Activated CD4-positive, alpha-beta memory T cell treated with anti-CD3 and anti-CD28 coated beads for 36 hours (primary cell): ENCODE results near the gene SNX30. TPM values are rescaled to one million over a fixed set of nuclear protein-coding genes. Genes with fewer than 3 reads are reported as not detected.

Experiments used
- CTCF ChIA-PET: fragments of 350-600 bp; sonication (Branson Sonifier 250); formaldehyde crosslinking; loops from one replicate; lab custom pipeline; 2021; ENCODE audit warnings: antibody characterized with exemption, inconsistent platforms; lab: Charles Lee
- POLR2A ChIA-PET: fragments of 350-600 bp; sonication (Branson Sonifier 250); formaldehyde crosslinking; loops from one replicate; lab custom pipeline; 2021; ENCODE audit warnings: antibody characterized with exemption; lab: Charles Lee
- DNase-seq: peaks from one replicate; pipeline ENCODE4 v3.0.0-alpha.2; 2020
- H3K27ac Mint-ChIP-seq: one replicate; pipeline ENCODE4 v1.8.0; 2021; ENCODE audit warnings: mixed read lengths
- H3K27me3 Mint-ChIP-seq: one replicate; pipeline ENCODE4 v1.8.0; 2021; ENCODE audit warnings: mixed read lengths
- H3K36me3 Mint-ChIP-seq: one replicate; pipeline ENCODE4 v1.8.0; 2021; ENCODE audit warnings: mixed read lengths
- H3K4me1 Mint-ChIP-seq: one replicate; pipeline ENCODE4 v1.8.0; 2021; ENCODE audit warnings: low read depth, mixed read lengths
- H3K4me3 Mint-ChIP-seq: one replicate; pipeline ENCODE4 v1.8.0; 2021; ENCODE audit warnings: mild to moderate bottlenecking, mixed read lengths
- H3K9me3 Mint-ChIP-seq: one replicate; pipeline ENCODE4 v1.8.0; 2021; ENCODE audit warnings: mixed read lengths
- intact Hi-C: fragments of 100-400 bp; cut with micrococcal nuclease; formaldehyde crosslinking; loops from one replicate; pipeline ENCODE4 v1.15.1; 2023
- total RNA-seq, 2 experiments: library from RNA; stranded (reverse); gene quantifications; one replicate each; pipeline ENCODE4 v1.2.3, GENCODE V29; 2021

SNX30 gene
- total RNA-seq, 2 experiments from 2014 or later = 4.4 to 4.8 TPM

DNA sequence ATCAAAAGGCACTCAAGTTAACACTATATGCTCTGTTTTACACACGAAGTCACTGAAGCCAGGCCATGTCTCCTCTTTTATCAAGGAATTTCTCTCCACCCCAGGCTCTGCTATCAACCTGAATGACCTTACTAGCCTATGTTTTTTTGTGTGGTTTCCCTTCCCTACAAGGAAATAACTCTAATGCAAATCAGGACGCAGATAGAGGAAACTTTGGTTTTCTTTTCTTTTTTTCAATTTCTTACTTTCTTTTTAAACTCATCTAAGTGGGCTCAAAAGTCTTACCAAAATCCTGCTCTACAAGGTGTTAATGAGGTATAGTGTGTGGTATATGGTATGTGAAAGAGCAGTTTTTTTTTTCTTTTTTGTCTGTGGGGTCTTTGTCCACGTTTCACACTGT lies 145.6 kb downstream of the SNX30 start:
- POLR2A ChIA-PET = no interaction called here
- Mint-ChIP-seq H3K4me1 (no peaks in the 10 kb centered on the region), H3K4me3 (no peak overlapping the region), H3K27me3 (peaks cover 37% of the 10 kb centered on the region), H3K27ac (no peak overlapping the region), H3K36me3 (no peaks in the 10 kb centered on the region), H3K9me3 (no peaks in the 10 kb centered on the region)
- CTCF ChIA-PET = no interaction called here
- DNase-seq = no peak
- intact Hi-C loops = no loop called here

- no peaks in the 10 kb centered on the region for H3K9me3 Mint-ChIP-seq
- DNase-seq = no peak
- ChIA-PET POLR2A (no interaction called here), CTCF (no interaction called here)
- H3K36me3 Mint-ChIP-seq = no peaks in the 10 kb centered on the region
- peaks cover 3% of the 10 kb centered on the region for H3K4me1 Mint-ChIP-seq
- H3K27me3 Mint-ChIP-seq = peaks cover 30% of the 10 kb centered on the region
- no peak overlapping the region for H3K4me3 Mint-ChIP-seq
- no peak overlapping the region for H3K27ac Mint-ChIP-seq
- intact Hi-C loops = no loop called here
Observed at GRCh38 chr9:112898872-112899311, 148.3 kb downstream of the SNX30 start.

GRCh38 chr9:112900488-112900887 lies 149.9 kb downstream of the SNX30 start:
- intact Hi-C loops = no loop called here
- Mint-ChIP-seq H3K27ac (no peak overlapping the region), H3K36me3 (no peaks in the 10 kb centered on the region), H3K4me1 (peaks cover 3% of the 10 kb centered on the region), H3K9me3 (no peaks in the 10 kb centered on the region), H3K4me3 (no peak overlapping the region), H3K27me3 (peaks cover 27% of the 10 kb centered on the region)
- POLR2A ChIA-PET = no interaction called here
- DNase-seq = no peak
- CTCF ChIA-PET = interaction anchor here (0.7 kb wide), 1 partner anchor 55 kb away, joined by 3 read pairs; no protein-coding TSS in a partner anchor

GRCh38 chr9:112900901-112901300 lies 150.3 kb downstream of the SNX30 start:
- H3K4me1 Mint-ChIP-seq = peaks cover 3% of the 10 kb centered on the region
- CTCF ChIA-PET = no interaction called here
- H3K4me3 Mint-ChIP-seq = no peak overlapping the region
- DNase-seq = no peak
- no peaks in the 10 kb centered on the region for H3K9me3 Mint-ChIP-seq
- H3K36me3 Mint-ChIP-seq = no peaks in the 10 kb centered on the region
- peaks cover 24% of the 10 kb centered on the region for H3K27me3 Mint-ChIP-seq
- no peak overlapping the region for H3K27ac Mint-ChIP-seq
- intact Hi-C loops = no loop called here
- POLR2A ChIA-PET = no interaction called here

- H3K4me3 Mint-ChIP-seq = no peak overlapping the region
- H3K27ac Mint-ChIP-seq = no peak overlapping the region
- intact Hi-C loops = no loop called here
- H3K4me1 Mint-ChIP-seq = peaks cover 3% of the 10 kb centered on the region
- H3K36me3 Mint-ChIP-seq = no peaks in the 10 kb centered on the region
- H3K9me3 Mint-ChIP-seq = no peaks in the 10 kb centered on the region
- peaks cover 9% of the 10 kb centered on the region for H3K27me3 Mint-ChIP-seq
- CTCF ChIA-PET = no interaction called here
- no peak for DNase-seq
- POLR2A ChIA-PET = no interaction called here
Observed at GRCh38 chr9:112905084-112905483, 154.5 kb downstream of the SNX30 start.

DNA sequence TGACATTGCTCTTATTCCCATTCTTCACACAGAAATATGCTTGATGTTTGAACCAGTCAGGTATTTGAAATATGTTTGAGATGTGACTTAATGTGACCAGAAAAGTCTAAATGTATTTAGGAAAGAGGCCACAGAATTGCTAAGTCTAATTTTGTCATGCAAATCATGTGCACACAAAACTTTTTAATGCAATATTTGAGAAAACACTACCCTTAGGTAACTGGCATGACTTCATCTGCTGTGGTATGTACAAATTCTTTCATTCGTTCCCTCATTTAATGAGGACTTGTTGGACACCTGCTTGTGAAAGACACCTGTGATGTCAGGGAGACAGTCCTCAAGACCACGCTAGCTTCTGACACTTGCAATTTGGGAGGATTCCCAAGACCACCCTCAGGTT lies 161.2 kb downstream of the SNX30 start:
- no peaks in the 10 kb centered on the region for H3K9me3 Mint-ChIP-seq
- H3K36me3 Mint-ChIP-seq = no peaks in the 10 kb centered on the region
- H3K4me3 Mint-ChIP-seq = no peak overlapping the region
- no peak overlapping the region for H3K27ac Mint-ChIP-seq
- intact Hi-C loops = no loop called here
- ChIA-PET POLR2A (no interaction called here), CTCF (interaction anchor here (1.9 kb wide), 1 partner anchor 9 kb away, joined by 8 read pairs; no protein-coding TSS in a partner anchor)
- DNase-seq = no peak
- H3K4me1 Mint-ChIP-seq = no peaks in the 10 kb centered on the region
- peaks cover 4% of the 10 kb centered on the region for H3K27me3 Mint-ChIP-seq

GRCh38 chr9:112912636-112913035 lies 162.1 kb downstream of the SNX30 start:
- peaks cover 4% of the 10 kb centered on the region for H3K27me3 Mint-ChIP-seq
- no peaks in the 10 kb centered on the region for H3K36me3 Mint-ChIP-seq
- H3K27ac Mint-ChIP-seq = no peak overlapping the region
- DNase-seq = no peak
- no peak overlapping the region for H3K4me3 Mint-ChIP-seq
- ChIA-PET CTCF (interaction anchor here (1.9 kb wide), 1 partner anchor 10 kb away, joined by 8 read pairs; no protein-coding TSS in a partner anchor), POLR2A (no interaction called here)
- H3K9me3 Mint-ChIP-seq = no peaks in the 10 kb centered on the region
- intact Hi-C loops = no loop called here
- H3K4me1 Mint-ChIP-seq = no peaks in the 10 kb centered on the region

DNA sequence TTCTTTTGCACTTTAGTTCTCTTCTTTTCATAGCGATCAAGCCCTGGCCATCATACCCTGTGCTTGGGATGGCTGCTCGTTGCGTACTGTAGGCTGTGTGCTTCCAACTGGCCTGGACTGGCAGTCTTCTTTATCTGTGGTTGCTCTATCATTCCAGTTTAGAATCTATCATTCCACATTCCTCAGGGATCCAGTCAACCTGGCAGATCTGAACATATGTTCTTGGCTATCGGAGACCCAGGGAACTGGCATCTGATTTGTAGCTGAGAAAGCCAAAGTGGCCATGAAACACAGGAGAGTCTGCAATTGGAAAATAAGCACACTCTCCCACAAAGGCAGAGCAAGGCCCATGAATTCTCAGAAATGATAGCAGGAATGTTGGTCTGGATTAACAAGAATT lies 162.8 kb downstream of the SNX30 start:
- Mint-ChIP-seq H3K36me3 (no peaks in the 10 kb centered on the region), H3K4me3 (no peak overlapping the region), H3K27ac (no peak overlapping the region), H3K27me3 (peaks cover 8% of the 10 kb centered on the region), H3K9me3 (no peaks in the 10 kb centered on the region), H3K4me1 (no peaks in the 10 kb centered on the region)
- CTCF ChIA-PET = no interaction called here
- no peak for DNase-seq
- POLR2A ChIA-PET = no interaction called here
- intact Hi-C loops = no loop called here

DNA sequence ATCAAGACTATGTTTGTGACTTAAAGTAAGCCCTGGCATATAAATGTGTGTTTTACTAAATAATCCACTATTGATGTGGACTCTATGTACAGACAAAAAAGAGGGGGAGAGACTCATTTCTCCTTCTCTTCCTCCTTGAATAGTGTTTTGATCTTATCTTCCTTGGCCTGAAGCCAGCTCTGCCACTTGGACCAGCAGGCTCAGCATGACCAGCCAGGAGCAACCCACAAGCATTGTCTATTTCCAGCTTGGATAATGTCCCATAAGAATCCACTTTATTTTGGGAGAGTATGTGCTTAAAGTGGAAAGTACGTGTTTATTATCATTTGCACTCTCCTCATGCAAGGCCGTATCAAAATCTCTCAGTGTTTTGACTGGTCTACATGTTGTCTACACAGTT lies 164.0 kb downstream of the SNX30 start:
- ChIA-PET CTCF (no interaction called here), POLR2A (no interaction called here)
- H3K27me3 Mint-ChIP-seq = peaks cover 9% of the 10 kb centered on the region
- intact Hi-C loops = no loop called here
- H3K4me1 Mint-ChIP-seq = no peaks in the 10 kb centered on the region
- H3K36me3 Mint-ChIP-seq = no peaks in the 10 kb centered on the region
- H3K9me3 Mint-ChIP-seq = no peaks in the 10 kb centered on the region
- no peak overlapping the region for H3K27ac Mint-ChIP-seq
- no peak overlapping the region for H3K4me3 Mint-ChIP-seq
- DNase-seq = no peak

DNA sequence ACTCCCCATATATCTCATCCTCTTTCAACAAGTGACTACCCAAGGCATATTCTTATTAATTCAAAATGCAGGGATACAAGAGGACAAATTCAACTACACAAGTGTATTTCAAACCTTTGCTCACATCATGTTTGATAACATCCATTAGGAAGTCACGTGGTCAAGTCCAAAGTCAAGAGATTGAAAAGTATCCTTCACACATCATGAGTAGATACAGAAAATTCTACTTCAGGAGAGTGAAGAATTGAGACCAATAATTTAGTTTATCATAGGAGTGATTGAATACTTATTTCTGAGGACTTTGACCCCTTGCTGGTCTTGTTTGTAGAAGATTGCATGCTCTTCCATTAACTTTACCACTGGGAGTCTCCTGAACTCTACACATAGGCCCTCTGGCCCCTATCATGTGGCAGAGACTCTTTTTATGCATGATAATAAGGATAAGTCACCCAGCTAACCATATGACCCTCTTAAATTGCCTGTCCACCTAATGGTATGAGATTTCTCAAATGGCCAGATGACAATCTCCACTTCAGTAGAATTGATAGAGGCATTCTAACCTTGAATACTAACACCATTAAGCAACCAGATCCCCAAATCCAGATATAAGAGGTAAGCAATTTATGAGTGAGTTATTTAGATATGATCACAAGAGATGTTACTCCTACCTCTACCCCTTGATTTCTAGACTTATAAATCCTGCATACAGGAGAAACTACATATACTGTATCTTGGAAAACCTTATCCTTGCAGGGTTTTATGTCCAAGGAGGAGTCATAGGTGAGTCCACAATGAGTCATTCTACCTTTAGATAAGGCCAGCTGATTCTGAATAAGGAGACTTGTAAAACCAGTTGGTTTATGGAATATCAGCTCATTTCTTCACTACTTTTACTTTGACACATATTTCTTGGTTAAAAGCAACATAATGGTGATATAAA lies 166.8 kb downstream of the SNX30 start:
- no peaks in the 10 kb centered on the region for H3K36me3 Mint-ChIP-seq
- H3K27me3 Mint-ChIP-seq = peaks cover 10% of the 10 kb centered on the region
- DNase-seq = no peak
- ChIA-PET POLR2A (no interaction called here), CTCF (interaction anchor here (0.6 to 1.9 kb wide), 3 partner anchors 10 to 17 kb away, joined by 3 to 5 read pairs (median 3); no protein-coding TSS in a partner anchor)
- no peak overlapping the region for H3K27ac Mint-ChIP-seq
- intact Hi-C loops = no loop called here
- no peaks in the 10 kb centered on the region for H3K9me3 Mint-ChIP-seq
- no peak overlapping the region for H3K4me3 Mint-ChIP-seq
- no peaks in the 10 kb centered on the region for H3K4me1 Mint-ChIP-seq

GRCh38 chr9:112917987-112918362 lies 167.4 kb downstream of the SNX30 start:
- Mint-ChIP-seq H3K4me3 (no peak overlapping the region), H3K27ac (no peak overlapping the region), H3K27me3 (peaks cover 10% of the 10 kb centered on the region), H3K36me3 (no peaks in the 10 kb centered on the region), H3K9me3 (no peaks in the 10 kb centered on the region), H3K4me1 (no peaks in the 10 kb centered on the region)
- ChIA-PET POLR2A (no interaction called here), CTCF (interaction anchor here (0.6 to 0.7 kb wide), 2 partner anchors 11 to 16 kb away, joined by 3 read pairs; no protein-coding TSS in a partner anchor)
- no peak for DNase-seq
- intact Hi-C loops = no loop called here

- intact Hi-C loops = no loop called here
- H3K36me3 Mint-ChIP-seq = no peaks in the 10 kb centered on the region
Observed at GRCh38 chr9:112921549-112921948, 171.0 kb downstream of the SNX30 start.

More at GRCh38 chr9:112921549-112921948, 171.0 kb downstream of the SNX30 start:
- CTCF ChIA-PET = interaction anchor here (0.6 to 2.3 kb wide), 3 partner anchors 19 to 76 kb away, joined by 3 to 8 read pairs (median 4); no protein-coding TSS in a partner anchor
- H3K4me3 Mint-ChIP-seq = no peak overlapping the region
- H3K9me3 Mint-ChIP-seq = no peaks in the 10 kb centered on the region
- no peaks in the 10 kb centered on the region for H3K4me1 Mint-ChIP-seq
- no peak for DNase-seq
- peaks cover 14% of the 10 kb centered on the region for H3K27me3 Mint-ChIP-seq
- POLR2A ChIA-PET = interaction anchor here (0.6 kb wide), 1 partner anchor 86 kb away, joined by 3 read pairs; no protein-coding TSS in a partner anchor
- H3K27ac Mint-ChIP-seq = no peak overlapping the region
